CD14-positive monocyte (primary cell): ENCODE measurements around the gene IPP. TPM values are rescaled to one million over a fixed set of nuclear protein-coding genes. Genes with fewer than 3 reads are reported as not detected.

Experiments
- DNase-seq, 3 donors: peaks; one replicate each; pipeline ENCODE4 v3.0.0-alpha.2; 2011 to 2022
- H2AFZ ChIP-seq: 2 replicates; pipeline ENCODE4 v1.6.0; 2012; ENCODE audit warnings: mild to moderate bottlenecking, low read depth, low read length, inconsistent platforms; ENCODE audit not compliant: insufficient read depth, poor library complexity, severe bottlenecking
- H3K27ac ChIP-seq, 2 donors: 1 replicate in 1 of 2; 2 replicates in 1 of 2; pipeline ENCODE4 v1.5.1; 2012 to 2013; ENCODE audit warnings: low read length in 2 of 2, control low read depth in 1 of 2, inconsistent platforms in 1 of 2, low read depth in 1 of 2, mild to moderate bottlenecking in 1 of 2
- H3K27me3 ChIP-seq, 2 donors: one replicate each; pipeline versions ENCODE4 v1.6.0 to v1.6.1; 2011 to 2013; ENCODE audit warnings: low read length in 2 of 2; ENCODE audit not compliant: control insufficient read depth in 2 of 2, insufficient read depth in 2 of 2
- H3K36me3 ChIP-seq, 2 donors: replicated peaks in 1 of 2; 1 replicate in 1 of 2; 2 replicates in 1 of 2; pipeline versions ENCODE4 v1.5.1 to v1.6.1; 2012 to 2013; ENCODE audit warnings: low read length in 2 of 2, control low read depth in 1 of 2, inconsistent platforms in 1 of 2, mild to moderate bottlenecking in 1 of 2; ENCODE audit not compliant: insufficient read depth in 2 of 2, control insufficient read depth in 1 of 2
- H3K4me1 ChIP-seq, 2 donors: 1 replicate in 1 of 2; 2 replicates in 1 of 2; pipeline versions ENCODE4 v1.5.1 to v1.6.1; 2012 to 2013; ENCODE audit warnings: low read length in 2 of 2, control low read depth in 1 of 2, inconsistent platforms in 1 of 2, mild to moderate bottlenecking in 1 of 2, moderate library complexity in 1 of 2; ENCODE audit not compliant: insufficient read depth in 2 of 2, control insufficient read depth in 1 of 2
- H3K4me2 ChIP-seq: replicated peaks from 2 replicates; pipeline ENCODE3; 2012; ENCODE audit warnings: low read length, moderate library complexity, mild to moderate bottlenecking; ENCODE audit not compliant: poor library complexity, severe bottlenecking; ENCODE audit errors: extremely low read depth
- H3K4me3 ChIP-seq, 3 experiments: fragments of 200-600 bp in 1 of 3; sonication (generic) in 1 of 3; replicated peaks in 1 of 3; 1 replicate in 2 of 3; 2 replicates in 1 of 3; pipeline ENCODE4 v1.5.1; 2011 to 2013; ENCODE audit warnings: low read length in 3 of 3, mild to moderate bottlenecking in 3 of 3, control low read depth in 2 of 3, low read depth in 2 of 3, inconsistent platforms in 1 of 3, moderate library complexity in 1 of 3
- H3K79me2 ChIP-seq: 2 replicates; pipeline ENCODE4 v1.6.0; 2012; ENCODE audit warnings: mild to moderate bottlenecking, control low read depth, inconsistent platforms, low read length, moderate library complexity; ENCODE audit not compliant: insufficient read depth
- H3K9ac ChIP-seq: 2 replicates; pipeline ENCODE4 v1.6.0; 2017; ENCODE audit warnings: low read length, mild to moderate bottlenecking; ENCODE audit not compliant: insufficient read depth, poor library complexity, severe bottlenecking
- H3K9me3 ChIP-seq, 2 donors: replicated peaks in 1 of 2; 1 replicate in 1 of 2; 2 replicates in 1 of 2; pipeline versions ENCODE4 v1.5.1 to v1.6.1; 2012 to 2013; ENCODE audit warnings: low read length in 2 of 2, control low read depth in 1 of 2; ENCODE audit not compliant: control insufficient read depth in 1 of 2, insufficient read depth in 1 of 2
- H4K20me1 ChIP-seq: 2 replicates; pipeline ENCODE4 v1.6.0; 2012; ENCODE audit warnings: mild to moderate bottlenecking, low read length, control low read depth, moderate library complexity; ENCODE audit not compliant: insufficient read depth
- H3K27ac Mint-ChIP-seq, 7 donors: one replicate each; pipeline ENCODE4 v1.8.0; 2020; ENCODE audit warnings: mild to moderate bottlenecking in 7 of 7, mixed read lengths in 7 of 7, moderate library complexity in 6 of 7, inconsistent platforms in 2 of 7
- H3K27me3 Mint-ChIP-seq, 3 donors: one replicate each; pipeline ENCODE4 v1.8.0; 2021 to 2022; ENCODE audit warnings: low read depth in 3 of 3, mild to moderate bottlenecking in 3 of 3, mixed read lengths in 3 of 3, moderate library complexity in 3 of 3, inconsistent platforms in 1 of 3
- H3K36me3 Mint-ChIP-seq, 2 donors: one replicate each; pipeline ENCODE4 v1.8.0; 2020; ENCODE audit warnings: mixed read lengths in 2 of 2, inconsistent platforms in 1 of 2, mild to moderate bottlenecking in 1 of 2
- H3K4me1 Mint-ChIP-seq: one replicate; pipeline ENCODE4 v1.8.0; 2020; ENCODE audit warnings: mild to moderate bottlenecking, mixed read lengths
- H3K4me3 Mint-ChIP-seq, 2 donors: one replicate each; pipeline ENCODE4 v1.8.0; 2020; ENCODE audit warnings: mild to moderate bottlenecking in 2 of 2, mixed read lengths in 2 of 2, moderate library complexity in 1 of 2
- H3K9me3 Mint-ChIP-seq, 7 donors: one replicate each; pipeline ENCODE4 v1.8.0; 2020 to 2022; ENCODE audit warnings: mixed read lengths in 7 of 7, mild to moderate bottlenecking in 6 of 7, moderate library complexity in 6 of 7, inconsistent platforms in 2 of 7
- WGBS: methylation state at CpG from one replicate; pipeline ENCODE4 v1.1.5; 2013; ENCODE audit warnings: missing lambda C conversion rate; ENCODE audit not compliant: insufficient coverage; 5-methylcytosine and 5-hydroxymethylcytosine counted together
- intact Hi-C, 2 donors: fragments of 100-400 bp; cut with micrococcal nuclease; formaldehyde crosslinking; loops; one replicate each; pipeline versions ENCODE4 v1.15.0 to v1.15.1; 2023
- polyA plus RNA-seq, 3 donors: library from polyadenylated mRNA; depleted of rRNA in 1 of 3; unstranded in 2 of 3; stranded (reverse) in 1 of 3; fragments of 300-500 nt in 2 of 3; fragments of >200 nt in 1 of 3; fragmentation: Illumina TruSeq in 2 of 3; gene quantifications; 1 replicate in 2 of 3; 2 replicates in 1 of 3; pipeline ENCODE4 v1.2.3, GENCODE V29; 2012 to 2021
- TF ChIP-seq, protein P1 (sequence below): fragments of 200-600 bp; IDR thresholded peaks from one replicate; pipeline ENCODE4 v1.8.0; 2022; ENCODE audit warnings: antibody characterized with exemption, mild to moderate bottlenecking

The IPP gene
- polyA plus RNA-seq, 3 donors: 0.35 to 1.4 (median 1.4) TPM

DNA sequence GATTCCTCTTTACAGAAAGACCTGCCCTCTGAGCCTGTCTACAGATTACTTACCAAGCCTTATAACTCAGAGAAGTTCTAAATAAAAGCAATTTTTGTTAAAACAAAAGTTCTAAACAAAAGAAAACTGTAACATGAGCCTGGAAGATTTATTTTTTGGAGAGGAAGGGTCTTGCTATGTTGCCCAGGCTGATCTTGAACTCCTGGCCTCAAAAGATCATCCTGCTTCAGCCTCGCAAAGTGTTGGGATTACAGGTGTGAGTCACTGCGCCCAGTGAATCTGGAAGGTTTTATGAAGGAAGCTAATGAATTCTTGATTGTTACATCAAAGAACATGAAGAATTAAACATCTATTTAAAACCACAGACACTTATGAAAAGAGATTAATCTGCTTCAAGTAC is 91.2 kb downstream of the IPP start:
- H3K4me3 Mint-ChIP-seq: no peak overlapping the region
- H3K36me3 ChIP-seq: peaks cover 69 to 81% of the 10 kb centered on the region in 2 donors
- H3K4me1 ChIP-seq: no peaks in the 10 kb centered on the region
- no peaks in the 10 kb centered on the region for H3K27me3 Mint-ChIP-seq
- no peaks in the 10 kb centered on the region for H3K4me1 Mint-ChIP-seq
- peaks cover 68 to 70% of the 10 kb centered on the region in 2 donors for H3K36me3 Mint-ChIP-seq
- no peak overlapping the region for H2AFZ ChIP-seq
- no peaks in the 10 kb centered on the region for H3K9me3 Mint-ChIP-seq
- DNase-seq: no peak
- H3K9me3 ChIP-seq: no peaks in the 10 kb centered on the region
- no peak overlapping the region for H3K27ac ChIP-seq
- H3K27me3 ChIP-seq: no peaks in the 10 kb centered on the region
- H4K20me1 ChIP-seq: peaks cover 99% of the 10 kb centered on the region
- TF ChIP-seq, protein P1, sequence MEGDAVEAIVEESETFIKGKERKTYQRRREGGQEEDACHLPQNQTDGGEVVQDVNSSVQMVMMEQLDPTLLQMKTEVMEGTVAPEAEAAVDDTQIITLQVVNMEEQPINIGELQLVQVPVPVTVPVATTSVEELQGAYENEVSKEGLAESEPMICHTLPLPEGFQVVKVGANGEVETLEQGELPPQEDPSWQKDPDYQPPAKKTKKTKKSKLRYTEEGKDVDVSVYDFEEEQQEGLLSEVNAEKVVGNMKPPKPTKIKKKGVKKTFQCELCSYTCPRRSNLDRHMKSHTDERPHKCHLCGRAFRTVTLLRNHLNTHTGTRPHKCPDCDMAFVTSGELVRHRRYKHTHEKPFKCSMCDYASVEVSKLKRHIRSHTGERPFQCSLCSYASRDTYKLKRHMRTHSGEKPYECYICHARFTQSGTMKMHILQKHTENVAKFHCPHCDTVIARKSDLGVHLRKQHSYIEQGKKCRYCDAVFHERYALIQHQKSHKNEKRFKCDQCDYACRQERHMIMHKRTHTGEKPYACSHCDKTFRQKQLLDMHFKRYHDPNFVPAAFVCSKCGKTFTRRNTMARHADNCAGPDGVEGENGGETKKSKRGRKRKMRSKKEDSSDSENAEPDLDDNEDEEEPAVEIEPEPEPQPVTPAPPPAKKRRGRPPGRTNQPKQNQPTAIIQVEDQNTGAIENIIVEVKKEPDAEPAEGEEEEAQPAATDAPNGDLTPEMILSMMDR: no peak
- peaks cover 78% of the 10 kb centered on the region for H3K79me2 ChIP-seq
- H3K4me2 ChIP-seq: no peak overlapping the region
- H3K9ac ChIP-seq: no peak overlapping the region
- H3K27ac Mint-ChIP-seq: peak overlapping the region in 2 of 7 donors; percentile 37 to 63
- WGBS: no CpG with 5 or more reads among the region's 2 CpGs
- no peak overlapping the region for H3K4me3 ChIP-seq
- intact Hi-C loops: no loop called here

DNA sequence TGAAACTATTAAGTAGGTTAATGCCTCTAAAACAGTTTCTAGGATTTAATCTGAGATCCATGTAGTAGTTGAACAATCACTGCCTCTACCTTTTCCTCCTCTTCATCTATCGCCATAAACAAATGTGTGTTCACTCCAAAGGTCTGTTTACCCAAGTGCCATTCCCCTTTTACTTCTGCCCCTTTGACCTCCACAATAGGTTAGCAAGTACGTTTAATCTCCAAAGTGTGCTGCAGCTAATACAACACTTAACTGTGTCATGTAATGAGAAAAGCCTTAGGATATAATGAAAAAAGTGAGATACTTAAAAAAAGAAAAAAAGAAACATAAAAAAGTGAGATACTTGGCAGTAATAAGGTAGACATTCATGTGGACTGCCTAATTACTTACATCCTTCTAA is 92.3 kb downstream of the IPP start:
- H3K79me2 ChIP-seq: peaks cover 71% of the 10 kb centered on the region
- intact Hi-C loops: no loop called here
- peaks cover 80 to 86% of the 10 kb centered on the region in 2 donors for H3K36me3 ChIP-seq

More for the DNA sequence above, 92.3 kb downstream of the IPP start:
- Mint-ChIP-seq H3K36me3 (peaks cover 66 to 77% of the 10 kb centered on the region in 2 donors), H3K27me3 (no peaks in the 10 kb centered on the region), H3K9me3 (no peaks in the 10 kb centered on the region), H3K27ac (no peak overlapping the region), H3K4me3 (no peak overlapping the region), H3K4me1 (no peaks in the 10 kb centered on the region)
- no CpG with 5 or more reads among the region's 2 CpGs for WGBS
- Histone ChIP-seq H3K9me3 (no peaks in the 10 kb centered on the region), H3K4me2 (no peak overlapping the region), H3K4me3 (no peak overlapping the region), H4K20me1 (peaks cover 93% of the 10 kb centered on the region), H3K4me1 (no peaks in the 10 kb centered on the region), H3K27ac (no peak overlapping the region), H3K27me3 (no peaks in the 10 kb centered on the region), H2AFZ (no peak overlapping the region), H3K9ac (no peak overlapping the region)
- TF ChIP-seq, protein P1: no peak
- no peak for DNase-seq
